Measurements from ENCODE around the gene WFS1. TPM values are rescaled to one million over a fixed set of nuclear protein-coding genes. Genes with fewer than 3 reads are reported as not detected.

The WFS1 gene
- total and polyA plus RNA-seq, 2 of the 8 experiments (the other 6 are each of a cell fraction or from before 2014, with no cell fraction given) = 29.1 to 43.1 TPM

- Histone ChIP-seq H2BK15ac (ENCODE audit: low read length) (no peak overlapping the region), H3K14ac (ENCODE audit: insufficient read length) (no peak overlapping the region), H3K79me1 (ENCODE audit: low read depth, low read length) (0 out of 2 replicates have a peak, but pooled peaks cover 3% of the 10 kb centered on the region), H3K4me1 (replicated peaks in 1 of 4; ENCODE audit: control insufficient read depth in 3 of 4, insufficient read depth in 4 of 4, low read length in 3 of 4) (no peaks in the 10 kb centered on the region), H2BK120ac (replicated peaks; ENCODE audit: low read depth, low read length) (no peak overlapping the region), H4K20me1 (replicated peaks in 1 of 2; ENCODE audit: control insufficient read depth in 1 of 2, insufficient read depth in 2 of 2, low read length in 2 of 2) (peaks cover 0 to 5% of the 10 kb centered on the region in 2 experiments), H3K36me3 (ENCODE audit: control insufficient read depth in 2 of 4, insufficient read depth in 4 of 4, low read length in 3 of 4) (peaks cover 0 to 6% (median 4%) of the 10 kb centered on the region in 4 experiments; a peak in 4 of 8 replicates), H3K9ac (replicated peaks in 1 of 4; ENCODE audit: extremely low read depth in 1 of 4, low read depth in 3 of 4, low read length in 3 of 4) (no peak overlapping the region), H3K4me2 (ENCODE audit: insufficient read depth in 1 of 2, low read depth in 2 of 2, low read length in 2 of 2) (no peak overlapping the region), H3K23me2 (ENCODE audit: low read depth, low read length) (no peaks in the 10 kb centered on the region), H2AK5ac (ENCODE audit: low read depth, low read length) (no peak overlapping the region), H2AFZ (ENCODE audit: low read length) (no peak overlapping the region), H3K79me2 (ENCODE audit: control insufficient read depth in 1 of 2, insufficient read depth in 2 of 2, low read length in 2 of 2) (no peaks in the 10 kb centered on the region), H2BK12ac (ENCODE audit: low read depth, low read length) (no peak overlapping the region), H3K56ac (replicated peaks; ENCODE audit: insufficient read length, low read depth, low read length) (no peak overlapping the region), H2BK5ac (ENCODE audit: low read depth, low read length) (no peak overlapping the region), H3K9me3 (ENCODE audit: insufficient read depth in 2 of 2, low read depth in 1 of 2, low read length in 1 of 2) (no peaks in the 10 kb centered on the region), H3K18ac (ENCODE audit: extremely low read depth, low read length) (no peak overlapping the region), H4K5ac (ENCODE audit: insufficient read length, low read depth, low read length) (no peak overlapping the region), H3K23ac (ENCODE audit: insufficient read length) (no peak overlapping the region), H3K27me3 (replicated peaks in 1 of 4; ENCODE audit: control insufficient read depth in 3 of 4, extremely low read depth in 1 of 4, insufficient read depth in 3 of 4, low read length in 3 of 4) (no peaks in the 10 kb centered on the region), H3K4me3 (ENCODE audit: extremely low read depth in 1 of 4, insufficient read depth in 2 of 4, low read depth in 3 of 4, low read length in 4 of 4) (no peak overlapping the region), H4K91ac (replicated peaks; ENCODE audit: insufficient read length, low read length) (no peak overlapping the region), H3K27ac (ENCODE audit: low read depth, low read length) (no peak overlapping the region), H4K8ac (ENCODE audit: extremely low read depth, insufficient read depth, low read length) (no peak overlapping the region), H3K4ac (replicated peaks; ENCODE audit: insufficient read length, low read depth, low read length) (no peak overlapping the region), H2BK20ac (ENCODE audit: low read length) (no peak overlapping the region)
- FAIRE-seq = no peak
- POLR2A ChIA-PET (ENCODE audit: partially characterized antibody) = no interaction called here
- WGBS, 2 experiments (ENCODE audit: extremely low coverage in 1 of 2, insufficient coverage in 1 of 2, insufficient read length in 1 of 2, insufficient replicate concordance in 2 of 2, low coverage in 1 of 2, low lambda C conversion rate in 2 of 2, missing lambda C conversion rate in 1 of 2) = 80% methylated on average over 13 of the region's 13 CpGs; no CpG with 5 or more reads in 1 of the 2 experiments
- CTCF ChIA-PET (ENCODE audit: partially characterized antibody) = interaction anchor here (0.7 to 3.6 kb wide), 2 partner anchors 40 to 42 kb away, joined by 3 to 13 read pairs; no protein-coding TSS in a partner anchor
- no peak for DNase-seq (ENCODE audit: low read depth in 1 of 2, low spot score in 2 of 2)
- TF ChIP-seq SIRT6 (IDR thresholded peaks at IDR 0.05; ENCODE audit: low read length) = no peak
- no peak for TF ChIP-seq CREB1 (IDR thresholded peaks at IDR 0.05)
- no peak for TF ChIP-seq HDAC6 (IDR thresholded peaks at IDR 0.05; ENCODE audit: low read depth, low read length)
- TF ChIP-seq JUND (IDR thresholded peaks at IDR 0.05; ENCODE audit: low read length) = no peak
- no peak for TF ChIP-seq SAP30 (IDR thresholded peaks at IDR 0.05; ENCODE audit: insufficient read depth, insufficient replicate concordance, low read length)
- TF ChIP-seq YY1 (IDR thresholded peaks at IDR 0.05; ENCODE audit: low read depth, low read length) = no peak
- no peak for TF ChIP-seq SP1 (IDR thresholded peaks at IDR 0.05; ENCODE audit: low read depth, low read length)
- TF ChIP-seq HDAC2 (IDR thresholded peaks at IDR 0.05; ENCODE audit: borderline replicate concordance in 1 of 2, low read depth in 2 of 2, low read length in 2 of 2) = no peak
- no peak for TF ChIP-seq CBX8 (IDR thresholded peaks at IDR 0.05; ENCODE audit: borderline replicate concordance, low read depth, low read length)
- TF ChIP-seq RFX5 (IDR thresholded peaks at IDR 0.05; ENCODE audit: borderline replicate concordance, low read depth, low read length) = no peak
- TF ChIP-seq SRF (IDR thresholded peaks at IDR 0.05; ENCODE audit: low read depth, low read length) = no peak
- no peak for TF ChIP-seq BACH1 (IDR thresholded peaks at IDR 0.05; ENCODE audit: low read length)
- TF ChIP-seq ATF3 (IDR thresholded peaks at IDR 0.05; ENCODE audit: insufficient read depth, low read depth, low read length) = no peak
These were observed 22.9 kb downstream of the WFS1 start for GRCh38 chr4:6292376-6293096.
